ENCODE results near the gene HOXC9.
A peak's percentile ranks its signal among the peaks of the same experiment; 100 is the strongest.

The HOXC9 gene

GRCh38 chr12:54016478-54016964 lies 16.6 kb downstream of the HOXC9 start:
- no peak for DNase-seq

DNA sequence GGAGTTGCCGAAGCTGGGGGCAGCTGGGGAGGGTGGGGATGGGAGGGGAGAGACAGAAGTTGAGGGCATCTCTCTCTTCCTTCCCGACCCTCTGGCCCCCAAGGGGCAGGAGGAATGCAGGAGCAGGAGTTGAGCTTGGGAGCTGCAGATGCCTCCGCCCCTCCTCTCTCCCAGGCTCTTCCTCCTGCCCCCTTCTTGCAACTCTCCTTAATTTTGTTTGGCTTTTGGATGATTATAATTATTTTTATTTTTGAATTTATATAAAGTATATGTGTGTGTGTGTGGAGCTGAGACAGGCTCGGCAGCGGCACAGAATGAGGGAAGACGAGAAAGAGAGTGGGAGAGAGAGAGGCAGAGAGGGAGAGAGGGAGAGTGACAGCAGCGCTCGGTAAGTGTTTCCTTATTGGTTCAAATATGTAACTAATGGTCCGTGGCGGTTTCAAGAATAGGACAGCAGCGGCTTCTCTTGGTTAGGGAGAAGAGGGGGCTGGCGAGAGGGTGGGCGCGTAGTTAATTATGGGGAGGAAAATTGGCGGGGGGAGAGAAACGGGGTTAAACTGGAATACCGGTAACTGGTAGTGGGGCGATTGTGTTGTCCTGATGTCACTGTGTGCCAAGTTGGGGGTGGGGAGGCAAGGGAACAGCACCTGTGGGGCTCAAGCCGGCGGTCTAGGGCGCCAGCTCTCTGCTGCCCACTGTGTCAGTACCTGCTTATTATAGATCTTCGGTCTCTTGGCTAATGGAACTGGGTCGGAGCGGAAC lies 17.2 kb downstream of the HOXC9 start:
- no peak for DNase-seq

DNA sequence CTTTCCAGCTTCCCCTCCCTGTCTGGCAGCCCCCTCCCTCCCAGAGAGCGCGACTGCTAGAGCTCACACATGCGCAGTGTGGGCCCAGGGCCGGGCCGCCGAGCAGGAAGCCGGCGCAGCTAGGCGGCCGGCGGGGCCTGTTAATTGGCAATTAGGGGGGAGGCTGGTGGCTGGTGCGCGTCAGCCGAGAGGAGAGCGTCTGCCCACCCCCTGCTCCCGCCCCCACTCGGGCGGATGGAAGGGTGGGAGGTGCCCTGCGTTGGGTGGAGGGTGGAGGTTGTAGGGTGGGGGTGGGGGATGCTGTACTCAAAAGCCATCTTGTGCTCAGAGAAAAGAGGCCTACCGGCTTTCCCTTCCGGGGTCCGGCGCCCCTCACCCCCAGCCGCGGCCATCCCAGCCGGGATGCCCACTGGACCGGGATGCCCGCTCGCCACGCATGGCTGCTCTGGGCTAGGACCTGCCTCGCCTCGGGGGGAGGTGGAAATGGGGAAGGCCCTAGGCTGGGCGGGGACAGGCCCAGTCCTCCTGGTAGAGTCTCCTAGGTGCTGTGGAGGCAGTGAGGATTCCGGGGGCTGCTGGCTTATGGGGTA lies 18.0 kb downstream of the HOXC9 start:
- DNase-seq = peak; percentile 69

DNA sequence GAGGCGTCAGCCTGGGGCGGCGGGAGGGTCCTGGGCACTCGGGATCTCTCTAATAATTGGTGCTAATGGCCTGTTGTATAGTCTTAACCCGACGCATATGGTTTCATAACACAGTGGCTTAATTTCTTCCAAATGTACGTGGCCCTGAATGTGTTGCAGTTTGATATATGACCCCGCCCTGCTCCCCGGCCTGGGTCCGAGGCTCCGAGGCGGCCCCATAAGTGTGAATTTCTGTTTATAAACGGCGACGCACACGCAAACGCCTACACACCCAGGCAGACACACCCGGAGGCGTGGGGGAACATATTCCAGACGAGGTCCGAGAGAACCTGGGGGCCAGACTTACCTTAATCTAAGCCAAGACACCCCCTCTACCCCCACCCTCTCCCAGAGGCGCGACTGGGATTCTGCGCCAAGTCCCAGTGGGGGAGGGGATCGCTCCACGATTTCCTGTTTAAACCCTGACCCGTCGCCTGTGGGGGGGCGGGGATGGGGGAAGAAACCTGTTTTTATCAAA lies 18.6 kb downstream of the HOXC9 start:
- DNase-seq = no peak

DNA sequence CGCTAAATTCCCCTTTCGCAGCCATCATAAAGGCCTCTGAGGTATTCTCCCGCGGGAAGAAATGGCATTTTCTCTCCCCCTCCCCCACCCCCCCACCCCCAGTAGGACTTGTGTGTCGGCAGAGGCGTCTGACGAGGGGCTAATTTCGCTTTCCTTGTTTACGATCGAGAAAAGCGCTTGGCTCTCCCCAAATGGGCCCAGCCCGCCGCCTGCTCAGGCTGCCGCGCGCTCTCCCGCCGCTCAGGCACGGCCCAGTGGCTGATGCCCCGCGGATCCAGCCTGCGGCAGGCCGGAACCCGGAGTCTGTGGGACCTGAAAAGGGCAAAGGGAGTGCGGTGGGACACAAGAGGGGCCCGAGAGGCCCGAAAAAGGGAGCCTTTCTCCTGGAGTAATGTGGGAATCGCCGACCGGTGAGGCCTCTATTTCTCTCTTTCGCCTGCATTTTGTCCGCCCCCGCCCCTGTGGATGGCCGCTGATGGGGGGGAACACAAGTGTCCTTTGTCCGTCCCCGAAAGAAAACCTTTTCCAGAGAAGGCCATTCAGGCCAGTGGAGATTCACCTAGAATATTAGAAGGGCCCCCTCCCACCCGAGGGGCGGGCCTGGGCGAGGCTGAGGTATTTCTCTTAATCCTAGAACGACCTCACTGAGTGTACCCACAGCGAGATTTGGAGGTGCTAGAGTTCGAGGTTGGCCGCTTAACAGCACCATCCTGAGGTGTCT lies 19.3 kb downstream of the HOXC9 start:
- no peak for DNase-seq

DNA sequence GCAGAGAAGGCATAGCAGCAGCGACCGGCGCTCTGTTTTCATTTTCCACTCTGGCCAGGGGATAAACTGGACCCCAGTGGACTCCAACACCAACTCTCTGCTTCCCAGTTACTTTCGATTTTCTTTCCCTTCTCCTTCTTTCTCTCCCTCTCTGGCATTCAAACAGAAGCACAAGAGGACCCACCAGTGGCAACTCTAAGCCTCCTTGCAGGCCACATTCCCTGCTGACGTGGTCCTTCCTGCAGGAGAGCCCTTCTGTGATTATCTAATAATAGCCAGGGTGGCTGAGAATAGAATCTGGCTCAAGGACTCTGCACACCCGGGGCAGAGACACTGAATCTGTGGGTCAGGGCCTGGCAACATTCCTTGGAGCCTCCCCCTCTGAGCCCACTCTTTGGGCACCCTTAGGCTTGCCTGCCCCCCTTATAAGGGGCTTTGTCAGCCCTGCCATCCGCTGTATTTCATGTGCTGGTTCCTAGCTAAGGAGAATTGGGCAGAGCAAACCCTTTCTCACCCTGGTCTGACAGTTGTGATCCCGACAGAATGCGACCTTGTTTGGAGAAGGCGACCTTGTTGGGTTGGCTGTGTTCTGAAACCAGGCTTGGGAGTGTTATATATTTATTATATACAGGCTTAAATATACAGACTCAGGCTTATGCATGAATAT lies 20.1 kb downstream of the HOXC9 start:
- no peak for DNase-seq

- no peak for DNase-seq
Observed at GRCh38 chr12:54020591-54021405, 20.8 kb downstream of the HOXC9 start.

DNA sequence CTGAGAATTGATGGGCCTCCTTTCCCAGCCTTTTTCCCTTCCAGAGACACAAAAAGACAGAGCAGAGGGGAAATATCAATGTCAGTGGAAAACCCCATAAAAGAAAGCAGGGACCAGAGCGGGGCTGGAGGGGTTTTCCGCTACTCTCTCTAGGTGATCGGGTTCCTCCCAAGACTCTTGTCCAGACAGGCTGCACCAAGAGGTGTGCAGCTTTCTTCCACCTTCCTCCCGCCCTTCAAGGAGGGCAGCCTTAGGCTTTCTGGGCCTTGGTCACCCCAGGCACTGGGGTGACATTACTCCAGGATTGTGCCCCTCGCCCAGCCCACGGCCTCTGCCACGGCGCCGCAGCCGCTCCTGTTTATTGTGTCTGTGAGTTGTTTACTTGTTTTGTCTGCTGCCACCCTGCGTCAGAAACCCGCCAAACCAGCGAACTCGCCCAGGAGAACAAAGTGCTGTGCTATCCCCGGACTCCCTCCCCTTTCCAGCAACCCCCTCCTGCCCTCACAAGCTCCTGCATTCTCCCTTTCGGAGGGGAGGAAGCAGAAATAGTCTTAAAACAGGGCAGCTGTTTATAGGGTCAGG lies 21.6 kb downstream of the HOXC9 start:
- DNase-seq = no peak

GRCh38 chr12:54022960-54023884 lies 23.3 kb downstream of the HOXC9 start:
- DNase-seq = no peak

- no peak for DNase-seq
Observed at GRCh38 chr12:54024127-54024526, 24.2 kb downstream of the HOXC9 start.

GRCh38 chr12:54024581-54025305 lies 24.8 kb downstream of the HOXC9 start:
- DNase-seq = no peak

- no peak for DNase-seq
Observed at GRCh38 chr12:54025499-54026405, 25.8 kb downstream of the HOXC9 start.

DNA sequence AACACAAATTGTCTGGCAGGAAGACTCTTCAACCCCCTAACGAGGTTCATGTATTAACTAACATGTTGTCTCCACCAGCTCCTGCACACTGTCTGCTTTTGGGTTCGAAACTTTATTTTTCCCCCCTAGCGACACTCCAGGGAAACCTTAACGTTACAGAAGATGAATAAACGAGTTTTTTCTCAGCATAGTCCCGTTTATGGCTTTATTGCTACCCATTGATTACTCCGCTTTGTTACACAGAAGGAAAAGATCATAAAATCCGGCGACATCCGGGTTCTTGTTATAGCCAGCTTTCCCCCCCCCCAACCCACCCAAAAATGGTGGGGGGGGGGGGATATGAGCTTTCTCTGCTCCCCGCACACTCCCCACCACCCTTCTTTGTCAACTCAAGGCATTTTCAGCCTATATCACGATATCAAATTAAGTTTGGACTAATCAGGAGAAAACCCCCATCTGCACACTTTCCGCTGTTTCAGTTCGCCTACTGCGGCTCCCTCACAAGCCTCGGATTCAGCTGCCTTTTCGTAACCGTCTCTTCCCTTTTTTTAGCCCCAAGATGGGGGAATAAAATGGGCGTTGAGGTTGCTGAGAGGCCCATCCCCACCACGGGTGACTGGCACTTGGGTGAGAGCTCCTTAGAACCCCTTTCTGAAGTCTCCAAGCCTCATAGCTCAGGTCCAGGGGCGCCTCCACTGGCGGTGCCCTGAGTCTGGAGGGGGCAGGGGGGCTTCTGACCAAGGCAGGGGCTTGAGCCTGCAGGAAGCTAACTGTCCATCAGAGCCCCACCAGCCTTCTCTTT lies 26.9 kb downstream of the HOXC9 start:
- DNase-seq = no peak

DNA sequence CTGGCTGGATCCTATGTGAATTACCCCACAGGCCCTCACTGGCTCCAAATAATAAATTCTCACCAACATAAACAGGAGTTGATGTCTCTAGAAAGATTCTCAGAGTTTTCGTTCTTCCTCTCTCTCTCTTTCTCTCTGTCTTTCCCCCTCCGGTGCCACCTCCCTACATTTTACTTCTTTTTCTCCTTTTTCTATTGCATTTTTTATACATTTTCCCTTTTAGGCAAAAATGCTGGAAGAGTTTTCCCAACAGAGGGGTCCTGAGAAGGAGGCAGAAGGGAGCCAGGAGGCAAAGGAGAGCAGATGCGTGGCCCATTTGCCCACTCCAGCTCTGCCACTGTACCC lies 27.5 kb downstream of the HOXC9 start:
- no peak for DNase-seq

DNA sequence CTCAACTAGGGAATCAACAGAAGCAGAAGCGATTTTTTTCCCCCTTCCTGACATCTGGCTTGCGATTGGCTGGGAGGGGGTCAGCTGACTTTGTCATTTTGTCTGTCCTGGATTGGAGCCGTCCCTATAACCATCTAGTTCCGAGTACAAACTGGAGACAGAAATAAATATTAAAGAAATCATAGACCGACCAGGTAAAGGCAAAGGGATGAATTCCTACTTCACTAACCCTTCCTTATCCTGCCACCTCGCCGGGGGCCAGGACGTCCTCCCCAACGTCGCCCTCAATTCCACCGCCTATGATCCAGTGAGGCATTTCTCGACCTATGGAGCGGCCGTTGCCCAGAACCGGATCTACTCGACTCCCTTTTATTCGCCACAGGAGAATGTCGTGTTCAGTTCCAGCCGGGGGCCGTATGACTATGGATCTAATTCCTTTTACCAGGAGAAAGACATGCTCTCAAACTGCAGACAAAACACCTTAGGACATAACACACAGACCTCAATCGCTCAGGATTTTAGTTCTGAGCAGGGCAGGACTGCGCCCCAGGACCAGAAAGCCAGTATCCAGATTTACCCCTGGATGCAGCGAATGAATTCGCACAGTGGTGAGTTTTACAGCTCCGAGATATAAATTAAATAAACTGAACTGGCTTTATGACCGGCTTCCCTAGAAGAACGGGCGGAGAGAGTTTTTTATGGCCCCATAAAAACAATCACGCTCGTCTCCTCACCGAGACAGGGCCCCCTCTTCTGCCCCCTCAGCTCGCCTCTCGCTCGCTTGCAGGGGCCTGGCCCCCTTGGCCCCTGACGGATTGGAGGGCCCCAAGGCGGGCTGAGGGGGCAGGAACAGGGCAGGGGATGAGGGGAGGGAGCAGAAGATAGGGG lies 28.6 kb downstream of the HOXC9 start, which contains the start of gene HOXC6:
Gene HOXC6, plus strand, starts transcription at position 127 of the 888 bp plus-strand sequence. Its CDS starts 82 bp downstream, at position 209.
- DNase-seq = no peak

- no peak for DNase-seq
Observed at GRCh38 chr12:54029529-54030441, 29.8 kb downstream of the HOXC9 start.

All from stimulated activated CD4-positive, alpha-beta T cell treated with anti-CD3 and anti-CD28 coated beads, Interleukin-12 subunit alpha, Interleukin-12 subunit beta, amount 100 ng/mL, for 4 hours (primary cell).